ENCODE results near the gene PSPN. TPM values are rescaled to one million over a fixed set of nuclear protein-coding genes. Genes with fewer than 3 reads are reported as not detected.
A peak's percentile ranks its signal among the peaks of the same experiment; 100 is the strongest.

The PSPN gene
- total and polyA plus RNA-seq, 2 of the 13 experiments (the other 11 are each of a cell fraction or from before 2014, with no cell fraction given) = 0.69 to 1.1 TPM

DNA sequence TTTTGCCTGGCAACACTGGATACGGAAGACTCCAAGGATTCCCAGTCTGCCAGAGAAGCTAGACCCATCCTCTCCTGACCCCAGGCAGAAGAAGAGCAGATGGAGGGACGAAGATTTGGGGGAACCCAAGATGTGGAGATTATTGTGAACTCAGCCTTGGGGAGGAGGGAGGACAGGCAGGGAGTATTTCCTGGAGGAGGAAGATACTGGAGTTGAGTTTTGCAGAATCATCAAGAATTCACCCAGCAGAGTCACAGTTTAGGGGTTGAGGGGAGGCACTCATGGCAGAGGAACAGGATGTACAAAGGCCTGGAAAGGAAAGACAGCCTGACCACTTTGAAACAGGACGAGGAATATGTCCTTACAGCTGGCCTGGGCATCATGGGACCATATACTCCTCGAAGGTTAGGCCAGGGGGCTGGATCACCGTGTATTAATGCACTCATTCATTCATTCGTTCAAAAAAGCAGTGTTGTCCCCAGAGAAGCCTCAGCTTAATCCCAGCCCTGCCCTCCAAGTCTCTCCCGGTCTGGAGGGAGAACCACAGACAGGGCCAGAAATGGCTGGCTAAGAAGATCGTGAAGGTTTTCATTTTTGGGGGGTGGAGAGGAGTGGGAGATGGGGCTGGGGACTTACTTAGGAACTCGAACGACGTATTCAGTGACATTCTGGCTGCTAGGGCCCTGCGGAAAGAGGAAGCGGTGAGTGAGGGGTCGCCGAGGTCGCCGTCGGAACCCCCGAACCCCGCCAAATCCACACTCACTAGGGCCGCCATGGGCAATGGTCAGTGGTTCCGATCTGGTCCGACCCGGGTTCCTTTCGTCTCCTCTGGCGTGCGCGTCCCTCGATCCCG lies 16.7 kb upstream of the PSPN start (continued):
- TF ChIP-seq, protein P1, sequence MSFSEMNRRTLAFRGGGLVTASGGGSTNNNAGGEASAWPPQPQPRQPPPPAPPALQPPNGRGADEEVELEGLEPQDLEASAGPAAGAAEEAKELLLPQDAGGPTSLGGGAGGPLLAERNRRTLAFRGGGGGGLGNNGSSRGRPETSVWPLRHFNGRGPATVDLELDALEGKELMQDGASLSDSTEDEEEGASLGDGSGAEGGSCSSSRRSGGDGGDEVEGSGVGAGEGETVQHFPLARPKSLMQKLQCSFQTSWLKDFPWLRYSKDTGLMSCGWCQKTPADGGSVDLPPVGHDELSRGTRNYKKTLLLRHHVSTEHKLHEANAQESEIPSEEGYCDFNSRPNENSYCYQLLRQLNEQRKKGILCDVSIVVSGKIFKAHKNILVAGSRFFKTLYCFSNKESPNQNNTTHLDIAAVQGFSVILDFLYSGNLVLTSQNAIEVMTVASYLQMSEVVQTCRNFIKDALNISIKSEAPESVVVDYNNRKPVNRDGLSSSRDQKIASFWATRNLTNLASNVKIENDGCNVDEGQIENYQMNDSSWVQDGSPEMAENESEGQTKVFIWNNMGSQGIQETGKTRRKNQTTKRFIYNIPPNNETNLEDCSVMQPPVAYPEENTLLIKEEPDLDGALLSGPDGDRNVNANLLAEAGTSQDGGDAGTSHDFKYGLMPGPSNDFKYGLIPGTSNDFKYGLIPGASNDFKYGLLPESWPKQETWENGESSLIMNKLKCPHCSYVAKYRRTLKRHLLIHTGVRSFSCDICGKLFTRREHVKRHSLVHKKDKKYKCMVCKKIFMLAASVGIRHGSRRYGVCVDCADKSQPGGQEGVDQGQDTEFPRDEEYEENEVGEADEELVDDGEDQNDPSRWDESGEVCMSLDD (CRISPR knock-in tag; IDR thresholded peaks at IDR 0.05; ENCODE audit: borderline replicate concordance) = peak; percentile 83; the same call in 1 of the 2 replicates
- 0 out of 2 replicates have a peak, but pooled peaks have one; percentile 59 for TF ChIP-seq ZNF777 (CRISPR knock-in tag; IDR thresholded peaks at IDR 0.05)
- no peak for TF ChIP-seq MATR3 (CRISPR knock-in tag; IDR thresholded peaks at IDR 0.05)
- TF ChIP-seq, protein P2, sequence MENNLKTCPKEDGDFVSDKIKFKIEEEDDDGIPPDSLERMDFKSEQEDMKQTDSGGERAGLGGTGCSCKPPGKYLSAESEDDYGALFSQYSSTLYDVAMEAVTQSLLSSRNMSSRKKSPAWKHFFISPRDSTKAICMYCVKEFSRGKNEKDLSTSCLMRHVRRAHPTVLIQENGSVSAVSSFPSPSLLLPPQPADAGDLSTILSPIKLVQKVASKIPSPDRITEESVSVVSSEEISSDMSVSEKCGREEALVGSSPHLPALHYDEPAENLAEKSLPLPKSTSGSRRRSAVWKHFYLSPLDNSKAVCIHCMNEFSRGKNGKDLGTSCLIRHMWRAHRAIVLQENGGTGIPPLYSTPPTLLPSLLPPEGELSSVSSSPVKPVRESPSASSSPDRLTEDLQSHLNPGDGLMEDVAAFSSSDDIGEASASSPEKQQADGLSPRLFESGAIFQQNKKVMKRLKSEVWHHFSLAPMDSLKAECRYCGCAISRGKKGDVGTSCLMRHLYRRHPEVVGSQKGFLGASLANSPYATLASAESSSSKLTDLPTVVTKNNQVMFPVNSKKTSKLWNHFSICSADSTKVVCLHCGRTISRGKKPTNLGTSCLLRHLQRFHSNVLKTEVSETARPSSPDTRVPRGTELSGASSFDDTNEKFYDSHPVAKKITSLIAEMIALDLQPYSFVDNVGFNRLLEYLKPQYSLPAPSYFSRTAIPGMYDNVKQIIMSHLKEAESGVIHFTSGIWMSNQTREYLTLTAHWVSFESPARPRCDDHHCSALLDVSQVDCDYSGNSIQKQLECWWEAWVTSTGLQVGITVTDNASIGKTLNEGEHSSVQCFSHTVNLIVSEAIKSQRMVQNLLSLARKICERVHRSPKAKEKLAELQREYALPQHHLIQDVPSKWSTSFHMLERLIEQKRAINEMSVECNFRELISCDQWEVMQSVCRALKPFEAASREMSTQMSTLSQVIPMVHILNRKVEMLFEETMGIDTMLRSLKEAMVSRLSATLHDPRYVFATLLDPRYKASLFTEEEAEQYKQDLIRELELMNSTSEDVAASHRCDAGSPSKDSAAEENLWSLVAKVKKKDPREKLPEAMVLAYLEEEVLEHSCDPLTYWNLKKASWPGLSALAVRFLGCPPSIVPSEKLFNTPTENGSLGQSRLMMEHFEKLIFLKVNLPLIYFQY (CRISPR knock-in tag; IDR thresholded peaks at IDR 0.05; ENCODE audit: borderline replicate concordance) = no peak
- TF ChIP-seq FOXO1 (CRISPR knock-in tag; IDR thresholded peaks at IDR 0.05) = no peak
- TF ChIP-seq MAFF (IDR thresholded peaks at IDR 0.05; ENCODE audit: low read depth, low read length) = peak; percentile 39; the same call in 1 of the 2 replicates
- TF ChIP-seq KDM5B (CRISPR knock-in tag; IDR thresholded peaks at IDR 0.05; ENCODE audit: borderline replicate concordance) = peak; percentile 2; the same call in 1 of the 2 replicates
- 0 out of 2 replicates have a peak, but pooled peaks have one; percentile 12 for TF ChIP-seq WIZ (CRISPR knock-in tag; IDR thresholded peaks at IDR 0.05)
- TF ChIP-seq CCAR2 (optimal IDR thresholded peaks at IDR 0.05; ENCODE audit: low read depth, low read length) = no peak
- TF ChIP-seq ELF4 (CRISPR knock-in tag; IDR thresholded peaks at IDR 0.05; ENCODE audit: borderline replicate concordance) = 0 out of 2 replicates have a peak, but pooled peaks have one; percentile 4

Data from HepG2 (cell line).